HG02798 (cell line): Measurements from ENCODE around the gene TIFAB.
"Not testable (repeated sequence)": the region's sequence is repeated elsewhere in the genome, so short reads cannot be mapped to it uniquely, and the experiment has no call there.

Experiments
- ATAC-seq: cut with Tn5 transposase; IDR thresholded peaks from one replicate; pipeline ENCODE4 v1.9.1; 2021; ENCODE audit warnings: mild to moderate bottlenecking; ENCODE audit not compliant: unreplicated experiment, poor library complexity

Gene TIFAB, protein sequence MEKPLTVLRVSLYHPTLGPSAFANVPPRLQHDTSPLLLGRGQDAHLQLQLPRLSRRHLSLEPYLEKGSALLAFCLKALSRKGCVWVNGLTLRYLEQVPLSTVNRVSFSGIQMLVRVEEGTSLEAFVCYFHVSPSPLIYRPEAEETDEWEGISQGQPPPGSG

DNA sequence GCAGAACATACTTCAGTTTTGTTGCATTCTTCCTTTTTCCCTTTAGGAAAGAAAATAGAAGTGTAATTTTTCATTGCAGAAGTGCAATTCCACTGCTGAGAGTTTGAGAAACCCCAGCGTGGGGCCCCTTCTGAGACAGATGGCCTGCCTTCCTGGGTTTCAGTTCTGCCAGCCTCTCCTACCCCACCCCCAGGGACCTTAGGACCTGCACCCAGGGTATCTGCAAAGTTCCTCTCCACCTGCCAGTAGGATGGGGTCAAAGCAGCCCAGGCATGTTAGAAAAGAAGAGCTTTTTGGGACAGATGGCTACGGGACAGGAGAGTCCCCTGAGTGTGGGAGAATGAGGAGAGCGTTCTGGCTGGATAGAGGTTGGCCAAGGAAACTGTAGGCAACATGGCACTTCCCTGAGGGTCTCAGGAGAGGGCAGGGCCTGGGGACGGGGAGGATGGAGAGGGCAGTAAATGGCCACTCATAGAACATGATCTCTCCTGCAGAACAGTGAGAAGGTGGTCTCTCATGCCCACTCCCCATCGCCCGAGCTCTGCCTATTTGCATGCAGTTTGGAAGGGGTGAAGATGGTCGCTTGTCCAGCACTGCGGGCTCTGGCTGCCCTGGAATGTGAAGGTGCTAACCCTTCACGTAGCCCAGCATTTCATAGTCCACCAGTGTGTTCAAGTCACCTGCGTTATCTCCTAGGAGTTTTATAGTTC, at the start of gene TIFAB:
Gene TIFAB (minus strand): TSS at position 31 of the 710 bp plus-strand sequence. CDS start 2,412 bp downstream, outside the sequence.
- no peak for ATAC-seq

DNA sequence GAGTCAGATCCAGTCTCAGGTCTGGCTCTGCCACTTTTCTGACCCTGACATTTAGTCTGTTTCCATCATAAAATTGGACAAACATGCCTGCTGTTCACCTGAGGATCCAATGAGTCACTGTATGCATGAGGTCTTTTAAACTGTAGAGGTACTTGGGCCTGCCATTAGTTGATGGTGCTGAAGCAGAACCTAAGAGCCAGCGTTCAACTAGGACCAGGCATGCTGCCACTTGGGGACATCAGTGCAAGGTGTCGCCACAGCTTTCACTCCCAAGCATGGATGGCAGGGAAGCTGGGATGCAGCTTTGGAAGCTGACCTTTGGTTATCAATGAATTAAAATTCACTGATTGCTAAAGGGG, 46.5 kb upstream of the TIFAB start:
- ATAC-seq: no peak

DNA sequence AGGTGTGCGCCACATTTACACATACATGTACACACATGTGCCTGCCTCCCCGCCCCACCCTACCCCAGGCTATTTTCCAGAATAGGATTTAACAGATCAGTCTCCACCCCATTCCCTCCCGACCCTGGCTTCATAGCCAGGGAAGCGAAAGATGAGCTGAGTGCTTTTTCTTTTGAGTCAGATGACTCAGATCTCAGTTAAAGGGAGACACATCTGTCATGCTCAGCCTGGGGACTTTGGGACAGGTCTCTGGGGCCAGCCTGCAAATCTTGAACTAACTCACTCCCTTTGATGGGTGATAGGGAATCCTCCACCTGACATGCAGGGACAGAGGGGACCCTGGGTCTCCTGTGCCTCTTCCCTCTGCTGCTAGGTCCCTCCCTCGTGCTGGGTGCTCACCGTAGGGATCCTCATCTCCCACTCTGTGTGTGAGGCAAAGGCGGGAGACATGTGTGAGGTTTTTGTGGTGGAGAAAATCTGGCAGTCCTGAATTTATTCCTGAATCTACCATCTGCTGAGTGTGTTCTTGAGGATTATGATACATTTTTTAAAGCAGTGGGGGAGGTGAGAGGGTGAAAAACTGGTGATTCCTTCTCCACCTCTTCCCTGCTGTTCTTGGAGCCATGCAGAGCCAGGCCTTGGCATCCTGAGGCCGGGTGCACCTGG, 46.0 kb upstream of the TIFAB start:
- no peak for ATAC-seq

DNA sequence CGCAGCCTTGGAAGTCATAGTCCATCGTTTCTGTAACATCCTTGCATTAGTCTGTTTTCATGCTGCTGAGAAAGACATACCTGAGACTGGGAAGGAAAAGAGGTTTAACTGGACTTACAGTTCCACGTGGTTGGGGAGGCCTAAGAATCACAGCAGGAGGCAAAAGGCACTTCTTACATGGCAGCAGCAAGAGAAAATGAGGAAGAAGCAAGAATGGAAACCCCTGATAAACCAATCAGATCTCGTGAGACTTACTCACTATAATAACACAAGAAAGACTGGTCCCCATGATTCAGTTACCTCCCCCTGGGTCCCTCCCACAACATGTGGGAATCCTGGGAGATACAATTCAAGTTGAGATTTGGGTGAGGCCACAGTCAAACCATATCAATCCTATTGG, 43.4 kb upstream of the TIFAB start:
- not testable (repeated sequence) for ATAC-seq

DNA sequence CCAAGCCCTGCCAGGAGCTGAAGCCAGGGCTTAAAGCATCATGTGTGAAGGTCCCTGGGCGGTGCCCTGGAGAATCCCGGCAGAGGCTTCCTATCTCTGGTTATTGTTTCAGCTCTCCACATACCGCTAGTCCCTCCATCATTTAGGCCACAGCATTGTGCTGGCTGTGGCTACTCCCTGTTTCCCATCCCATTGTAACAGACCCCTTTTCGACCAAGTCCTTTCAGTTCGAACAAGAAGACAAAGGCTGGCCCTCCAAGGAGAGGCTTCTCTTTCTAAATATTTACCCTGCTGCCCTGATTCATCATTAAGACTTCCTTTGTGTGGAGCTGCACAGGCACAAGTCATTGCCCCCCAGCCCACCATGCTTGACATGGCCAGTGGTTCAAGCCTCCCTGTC, 42.0 kb upstream of the TIFAB start:
- no peak for ATAC-seq

DNA sequence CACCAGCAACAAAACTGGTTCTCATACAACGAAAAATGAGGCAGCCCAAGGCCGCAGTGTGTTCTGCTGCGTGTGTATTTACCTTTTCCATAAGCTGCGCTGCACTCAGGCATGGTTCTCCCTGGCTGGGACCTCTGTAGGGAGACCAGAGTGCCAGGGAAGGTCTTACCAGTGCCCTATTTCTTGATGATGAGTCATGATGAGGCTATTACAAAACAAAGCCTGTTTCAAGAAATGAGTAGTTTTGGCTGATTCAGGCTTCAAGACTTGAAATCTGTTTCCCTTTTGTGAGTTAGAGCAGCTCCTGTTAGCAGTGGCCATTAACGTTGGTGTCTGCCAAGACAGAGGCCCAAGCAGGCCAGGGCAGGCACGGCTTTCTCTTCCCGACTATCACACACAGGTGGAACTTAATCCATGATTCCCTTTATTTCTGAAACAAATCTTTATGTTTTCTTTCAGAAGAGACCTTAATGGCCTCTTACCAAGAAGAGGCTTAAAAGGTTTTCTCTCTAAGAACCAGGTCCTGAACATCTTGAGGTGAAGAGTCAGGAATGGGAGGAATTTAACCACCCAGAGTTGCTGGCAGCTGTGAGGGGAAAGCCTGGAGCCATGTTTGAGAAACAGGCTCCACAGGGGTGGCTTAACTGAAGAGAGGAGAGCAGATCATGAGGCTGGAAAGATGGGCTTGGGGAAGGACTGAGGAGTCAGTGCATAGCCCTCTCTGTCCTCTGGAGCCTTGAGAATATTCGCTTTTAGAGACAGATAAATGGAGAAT, 41.4 kb upstream of the TIFAB start:
- ATAC-seq: no peak

DNA sequence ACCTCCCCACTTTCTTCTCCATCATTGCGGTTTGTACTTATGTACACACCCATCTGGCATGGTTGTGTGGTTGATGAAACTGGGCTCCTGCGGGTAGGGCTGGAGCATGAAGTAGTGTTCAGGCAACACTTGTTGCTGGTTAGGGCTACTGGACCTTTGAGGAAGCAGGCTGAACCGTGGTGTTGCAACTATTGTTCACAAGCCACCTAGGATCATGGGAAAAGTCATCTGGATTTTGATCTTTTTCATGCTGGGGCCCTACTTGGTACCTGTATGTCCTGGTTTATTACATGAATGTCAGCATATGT, 40.1 kb upstream of the TIFAB start:
- no peak for ATAC-seq

DNA sequence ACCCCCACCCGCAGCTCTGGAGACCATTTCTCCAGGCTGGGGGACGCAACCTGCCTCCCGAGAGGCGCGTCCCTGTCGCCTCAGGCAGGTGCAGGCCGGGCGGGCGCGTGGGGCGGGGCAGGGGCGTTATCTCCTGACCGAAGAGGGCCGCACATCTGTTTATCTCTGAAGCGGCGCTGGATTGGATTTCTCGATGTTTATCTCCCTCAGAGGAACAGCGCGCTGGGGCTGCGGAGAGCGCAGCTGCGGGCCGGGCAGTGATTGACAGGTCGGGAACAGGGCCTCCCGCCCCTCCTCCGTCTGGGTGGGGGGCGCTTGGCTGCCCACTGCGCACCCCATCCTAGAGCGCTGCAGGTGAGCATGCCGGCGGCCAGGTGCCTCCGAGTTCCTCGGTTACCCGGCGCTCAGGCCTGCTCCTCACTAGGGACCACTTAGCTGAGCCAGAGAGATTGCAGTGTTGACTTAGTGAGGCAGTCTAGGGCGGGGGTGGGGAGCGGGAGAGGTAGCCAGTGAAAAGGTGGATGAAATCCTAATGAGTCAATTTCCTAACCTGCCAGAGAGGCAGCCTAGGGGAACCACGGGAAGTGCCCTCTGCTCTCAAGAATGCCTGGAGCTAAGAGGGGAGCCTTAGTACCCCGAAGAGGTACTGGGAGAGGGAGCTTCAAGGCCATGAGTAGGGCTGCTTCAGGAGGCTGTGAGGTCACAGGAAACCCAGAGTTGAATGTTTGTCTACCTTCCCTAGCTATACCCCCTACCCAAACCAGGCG, 39.6 kb upstream of the TIFAB start:
- no peak for ATAC-seq

DNA sequence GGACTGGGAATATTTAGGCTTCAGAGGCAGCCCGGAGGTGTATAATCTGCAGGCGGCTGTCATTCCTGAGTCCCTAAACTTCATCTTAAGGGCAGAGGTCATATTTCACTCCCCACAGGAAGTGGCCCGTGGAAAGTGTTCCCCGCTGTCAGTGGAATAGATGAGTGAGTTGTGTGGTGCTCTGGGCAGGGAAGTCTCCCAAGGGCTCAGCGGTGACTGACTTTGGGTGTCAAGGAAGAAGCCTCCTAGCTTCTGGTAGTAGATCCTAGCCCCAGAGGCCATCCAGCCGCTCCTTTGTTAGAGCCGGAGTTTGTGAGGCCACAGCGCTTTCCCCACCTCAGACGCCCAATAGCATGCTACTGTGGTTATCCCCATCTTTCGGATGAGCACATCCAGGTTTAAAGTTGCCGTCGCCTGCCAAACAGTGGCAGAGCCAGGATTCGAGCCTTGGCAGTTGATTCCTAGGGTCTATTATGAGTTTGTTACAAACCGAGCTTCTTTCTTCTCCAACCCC, 38.9 kb upstream of the TIFAB start:
- ATAC-seq: no peak

DNA sequence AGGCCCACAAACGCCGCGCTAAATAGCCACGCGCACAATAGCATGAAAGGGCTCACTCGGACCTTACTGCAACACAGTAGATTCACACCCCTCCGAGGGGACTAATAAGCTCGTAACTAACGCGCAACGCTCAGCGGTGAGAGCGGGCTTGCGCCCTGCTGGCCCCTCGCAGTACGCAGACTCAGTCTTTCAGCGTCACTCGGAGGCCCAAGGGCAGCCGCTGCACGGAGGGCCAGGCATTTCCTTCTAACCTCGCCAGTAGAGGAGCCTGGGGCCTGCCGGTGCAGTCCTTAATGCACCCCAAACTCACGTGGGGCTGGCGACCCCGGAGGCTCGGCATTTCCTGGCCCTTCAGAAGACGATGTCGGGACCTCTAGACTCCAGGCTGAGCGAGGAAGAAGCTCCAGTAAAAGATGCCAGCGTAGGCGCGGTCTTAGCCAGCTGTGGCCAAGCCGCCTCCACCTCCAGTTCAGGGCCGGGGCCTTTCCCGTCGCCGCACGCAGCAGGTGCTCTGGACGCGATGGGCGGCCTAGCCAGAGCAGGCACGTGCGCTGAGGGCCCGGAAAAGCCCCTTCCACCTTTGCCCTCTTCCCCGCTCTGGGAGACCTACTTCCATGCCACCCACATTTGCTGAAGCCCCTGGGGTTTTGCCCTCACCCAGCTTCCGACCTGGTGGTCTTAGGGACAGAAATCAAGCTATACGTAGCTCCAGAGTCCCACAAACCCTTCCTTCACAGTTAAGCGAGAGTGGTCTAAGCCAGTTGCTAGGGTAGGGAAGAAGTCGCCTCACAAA, 38.3 kb upstream of the TIFAB start:
- ATAC-seq: no peak

DNA sequence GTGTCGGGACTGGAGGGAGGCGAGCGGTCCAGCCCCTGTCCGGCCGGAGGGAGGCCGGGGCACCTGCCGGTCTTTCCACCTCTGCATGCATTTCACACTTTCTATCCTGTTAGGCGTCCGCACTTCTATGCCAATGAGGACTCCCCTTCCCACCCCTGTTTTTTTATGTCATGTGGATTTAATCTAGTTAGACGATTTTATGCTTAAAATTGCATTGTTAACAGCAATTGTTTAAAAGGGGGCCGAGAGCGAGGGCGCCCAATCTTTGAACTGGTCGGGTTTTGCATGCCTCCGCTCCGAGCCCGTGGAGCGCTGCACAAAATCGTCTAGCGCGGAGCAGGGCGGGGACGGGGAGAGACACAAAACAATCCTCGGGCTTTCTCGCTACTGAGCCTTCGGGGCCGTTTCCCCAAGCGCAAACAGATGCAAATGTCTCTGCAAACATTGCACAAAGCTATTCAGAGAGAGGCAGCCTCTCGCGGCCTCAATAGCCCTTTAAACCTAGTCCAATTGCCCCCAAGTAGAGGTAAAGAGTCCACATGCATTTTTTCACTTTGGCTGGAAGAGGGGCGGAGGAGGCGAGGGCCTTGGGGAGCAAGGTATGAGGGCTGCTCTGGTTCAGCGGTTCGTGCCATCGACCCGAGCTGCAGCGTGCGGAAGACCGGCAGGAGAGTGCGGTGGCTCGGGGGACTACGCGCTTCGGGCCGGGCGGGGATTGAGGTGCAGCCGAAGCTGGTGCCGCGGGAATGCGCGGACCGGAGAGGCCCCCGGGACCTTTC, 37.5 kb upstream of the TIFAB start:
- ATAC-seq: no peak

DNA sequence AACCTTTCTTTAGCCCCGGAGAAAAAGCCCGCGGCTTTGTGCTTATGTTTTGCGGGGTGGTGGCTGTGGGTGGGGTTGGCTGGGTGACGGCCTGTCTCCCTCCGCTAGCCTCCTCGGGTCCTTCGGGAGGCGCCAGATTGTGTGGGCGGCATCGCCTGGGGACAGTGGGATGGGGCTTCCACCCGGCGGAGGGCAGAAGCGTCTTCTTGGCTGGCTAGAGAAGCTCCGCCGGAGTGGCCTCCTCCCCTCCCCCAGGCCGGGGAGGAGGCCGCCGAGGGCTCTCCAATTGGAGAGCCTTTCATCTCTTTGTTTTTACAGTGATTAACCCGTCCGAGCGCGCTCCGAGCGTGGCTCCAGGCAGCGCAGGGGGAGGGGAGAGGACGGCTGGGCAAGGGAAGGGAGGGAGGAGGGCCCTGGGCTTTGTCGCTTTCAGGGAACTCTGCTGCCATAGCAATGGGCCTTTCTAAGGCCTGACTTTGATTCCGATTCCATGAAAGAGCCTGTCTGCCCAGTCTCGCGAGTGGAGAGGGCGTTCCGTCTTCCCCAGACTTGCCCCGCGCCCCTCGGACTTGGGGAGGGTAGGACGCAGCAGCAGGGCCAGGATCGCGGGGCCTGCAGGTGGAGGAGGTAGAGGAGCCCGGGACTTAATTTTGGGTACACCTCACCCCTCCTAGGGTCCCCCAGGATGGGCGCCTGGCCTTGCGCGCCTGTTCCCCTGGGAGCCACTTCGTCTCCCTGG, 36.7 kb upstream of the TIFAB start:
- no peak for ATAC-seq

DNA sequence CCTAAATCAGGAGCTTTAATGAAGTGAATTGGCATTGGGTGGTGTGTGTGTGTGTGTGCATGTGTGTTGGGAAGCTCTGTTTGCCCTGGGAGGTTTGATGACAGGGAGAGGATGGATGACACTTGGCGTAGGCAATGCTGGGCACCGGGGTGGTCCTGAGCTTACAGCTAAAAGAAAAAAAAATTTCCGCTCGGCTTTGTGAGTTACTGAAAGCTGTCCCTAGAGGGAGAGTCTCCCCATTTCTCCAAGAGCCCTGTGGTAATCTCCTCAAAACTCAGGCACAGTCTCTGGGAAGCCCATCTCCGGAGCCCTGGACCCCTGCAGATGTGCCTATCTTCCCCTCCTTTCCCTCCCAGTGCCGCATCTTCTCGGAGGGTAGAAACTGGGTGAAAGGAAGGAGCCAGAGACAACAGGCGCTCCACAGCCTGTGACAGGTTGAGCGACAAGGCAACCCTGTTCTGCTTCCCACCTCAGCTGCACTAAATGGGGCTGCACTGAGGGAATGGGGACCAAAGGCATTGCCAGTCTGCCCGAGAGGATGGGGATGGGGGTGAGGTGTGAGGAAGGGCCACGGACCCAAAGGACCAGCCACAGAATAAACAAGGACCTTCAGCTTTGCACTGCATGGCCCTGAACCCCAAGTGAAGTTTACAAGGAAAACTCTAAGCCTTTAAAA, 35.8 kb upstream of the TIFAB start:
- ATAC-seq: no peak

DNA sequence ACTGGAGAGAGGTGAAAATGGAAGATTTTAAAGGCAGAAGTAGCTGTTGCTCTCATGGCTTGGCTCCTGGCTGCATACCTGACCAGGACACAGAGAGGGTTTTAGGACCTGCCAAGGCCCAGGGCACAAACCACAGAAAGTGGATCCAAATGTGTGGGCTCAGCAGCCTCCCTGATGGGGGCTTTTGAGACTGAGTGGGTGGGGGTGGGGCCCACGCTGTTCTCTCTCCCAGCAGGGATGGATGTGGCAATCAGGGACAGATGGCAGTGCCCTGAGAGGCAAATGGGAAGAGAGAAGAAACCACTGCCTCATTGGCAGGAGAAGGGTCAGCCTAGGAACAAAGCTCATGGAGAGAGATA, 34.9 kb upstream of the TIFAB start:
- no peak for ATAC-seq

DNA sequence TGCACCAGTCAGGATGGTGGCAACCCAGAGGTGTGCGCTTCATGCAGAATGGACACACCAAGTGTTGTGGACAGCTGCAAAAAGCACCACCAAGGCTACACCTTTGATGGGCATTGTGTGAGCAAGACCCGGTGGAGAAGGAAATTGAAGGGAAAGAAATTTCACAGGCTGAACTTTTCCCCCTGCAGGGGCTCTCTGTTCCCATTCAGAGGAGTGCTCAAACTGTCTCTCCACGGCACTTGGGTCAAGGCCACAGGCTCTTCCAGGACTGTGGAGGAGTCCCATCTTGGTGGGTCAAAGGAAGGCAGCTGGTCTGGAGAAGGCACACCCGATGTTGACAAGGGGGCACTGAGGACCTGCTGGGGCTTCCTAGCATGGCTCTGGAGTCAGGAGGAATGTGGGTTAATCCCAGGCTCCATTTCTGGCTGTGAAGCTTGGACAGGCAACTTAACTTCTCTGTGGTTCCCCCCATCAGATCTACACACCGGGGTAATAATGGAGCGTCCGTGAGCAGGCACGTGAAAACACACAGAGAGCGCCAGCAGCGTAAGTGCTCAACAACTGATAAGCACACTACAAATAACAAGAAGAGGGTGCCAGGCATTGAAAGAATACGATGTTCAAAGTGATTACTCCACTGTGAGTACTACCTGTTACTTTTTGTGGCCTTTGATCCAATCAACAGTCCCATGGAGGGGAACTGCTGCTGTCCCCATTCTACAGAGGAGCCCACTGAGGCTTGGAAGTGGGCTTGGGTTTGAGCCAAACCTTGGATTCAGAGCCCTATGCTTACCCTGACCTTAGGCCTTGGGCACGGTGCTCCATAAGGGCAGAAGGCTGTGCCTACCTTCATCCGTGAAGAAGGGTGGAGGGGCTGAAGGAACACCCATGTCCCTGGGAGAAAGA, 34.2 kb upstream of the TIFAB start:
- no peak for ATAC-seq

DNA sequence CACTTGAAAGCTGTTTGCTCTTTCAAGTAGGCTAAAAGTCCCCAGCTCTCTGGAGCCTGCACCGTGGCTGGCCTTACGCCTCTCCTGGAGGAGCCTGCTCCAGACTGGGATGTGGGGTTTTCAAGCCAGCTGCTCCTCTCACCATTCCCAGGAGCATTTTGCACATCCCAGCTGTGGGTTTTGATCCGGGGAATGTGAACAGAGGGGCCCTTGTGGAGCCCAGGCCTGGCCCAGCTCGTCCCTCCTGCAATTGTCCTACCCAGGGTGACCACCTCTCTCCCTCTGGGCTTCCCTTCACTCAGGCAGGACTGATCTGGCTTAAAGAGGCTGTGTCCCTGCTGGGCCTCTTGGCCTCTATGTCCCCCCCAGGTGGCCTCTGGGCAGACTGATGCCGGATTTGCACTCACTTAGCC, 32.5 kb upstream of the TIFAB start:
- ATAC-seq: no peak

DNA sequence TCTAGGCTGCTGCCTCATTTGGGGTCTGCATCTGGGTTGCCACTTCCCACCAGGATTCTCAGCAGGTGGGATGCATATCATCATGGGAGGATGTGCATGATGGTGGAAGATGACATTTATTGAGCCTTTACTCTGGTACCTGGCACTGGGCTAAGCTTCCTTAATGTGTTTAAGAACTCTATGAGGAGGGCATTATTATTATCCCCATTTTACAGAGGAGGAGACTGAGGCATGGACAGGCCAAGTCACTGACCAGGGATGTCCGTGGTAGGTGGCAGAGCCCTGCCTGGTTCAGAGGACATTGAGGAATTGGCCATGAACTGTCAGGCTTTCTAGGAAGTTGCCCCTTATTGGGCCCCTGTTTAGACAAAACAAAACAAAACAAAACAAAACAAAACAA, 31.1 kb upstream of the TIFAB start:
- no peak for ATAC-seq
